ENCODE results near the gene FAM107B.

The FAM107B gene

GRCh38 chr10:14774797-14775196, at the start of gene FAM107B:
Gene FAM107B, minus strand, starts transcription at chr10:14774897. Its CDS starts 234 bp downstream, at chr10:14774663.
- H3K36me3 ChIP-seq, result no peaks in the 10 kb centered on the region
- no peak for TF ChIP-seq CTCF (IDR thresholded peaks at IDR 0.05; ENCODE audit: low read depth, low read length)
- no peak within 1 kb of the TSS for H3K4me3 ChIP-seq (ENCODE audit: low read depth, low read length)
- DNase-seq, result no peak
- H3K27ac ChIP-seq, result no peak within 1 kb of the TSS
- H3K9me3 ChIP-seq (ENCODE audit: severe bottlenecking), result no peaks in the 10 kb centered on the region
- H3K27me3 ChIP-seq (ENCODE audit: insufficient read depth, low read depth, severe bottlenecking), result no peaks in the 10 kb centered on the region

DNA sequence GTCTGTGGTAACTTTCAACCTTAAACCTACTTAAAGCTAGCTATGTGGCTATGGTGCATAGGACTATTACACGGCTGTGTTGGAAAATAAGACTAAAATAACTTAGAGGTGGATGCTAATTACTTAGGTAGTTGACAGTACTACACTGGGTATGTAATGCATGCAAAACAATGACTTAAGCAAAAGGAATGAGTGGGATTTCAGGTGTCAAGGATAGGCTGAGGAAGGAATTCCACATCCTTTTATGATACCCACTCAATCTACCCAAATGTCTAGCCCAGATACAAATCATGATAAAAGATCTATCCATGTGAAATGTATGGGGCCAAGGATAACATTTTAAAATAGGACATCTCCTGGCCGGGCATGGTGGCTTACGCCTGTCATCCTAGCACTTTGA, 49.3 kb upstream of the FAM107B start:
- no peak for TF ChIP-seq CTCF (IDR thresholded peaks at IDR 0.05; ENCODE audit: low read depth, low read length)
- H3K9me3 ChIP-seq (ENCODE audit: severe bottlenecking), result no peaks in the 10 kb centered on the region
- DNase-seq, result no peak
- no peaks in the 10 kb centered on the region for H3K27me3 ChIP-seq (ENCODE audit: insufficient read depth, low read depth, severe bottlenecking)
- H3K27ac ChIP-seq, result no peak overlapping the region
- H3K4me3 ChIP-seq (ENCODE audit: low read depth, low read length), result no peak overlapping the region
- no peaks in the 10 kb centered on the region for H3K36me3 ChIP-seq

GRCh38 chr10:14822879-14823755, 48.4 kb upstream of the FAM107B start:
- no peaks in the 10 kb centered on the region for H3K27me3 ChIP-seq (ENCODE audit: insufficient read depth, low read depth, severe bottlenecking)
- no peak overlapping the region for H3K27ac ChIP-seq

GRCh38 chr10:14821635-14822375, 47.1 kb upstream of the FAM107B start:
- DNase-seq, result no peak
- no peaks in the 10 kb centered on the region for H3K9me3 ChIP-seq (ENCODE audit: severe bottlenecking)
- no peaks in the 10 kb centered on the region for H3K36me3 ChIP-seq
- H3K27me3 ChIP-seq (ENCODE audit: insufficient read depth, low read depth, severe bottlenecking), result no peaks in the 10 kb centered on the region
- H3K4me3 ChIP-seq (ENCODE audit: low read depth, low read length), result no peak overlapping the region
- H3K27ac ChIP-seq, result no peak overlapping the region
- TF ChIP-seq CTCF (IDR thresholded peaks at IDR 0.05; ENCODE audit: low read depth, low read length), result no peak

More at GRCh38 chr10:14822879-14823755, 48.4 kb upstream of the FAM107B start:
- peak; percentile 34; the same call in 1 of the 2 replicates for TF ChIP-seq CTCF (IDR thresholded peaks at IDR 0.05; ENCODE audit: low read depth, low read length)
- no peaks in the 10 kb centered on the region for H3K9me3 ChIP-seq (ENCODE audit: severe bottlenecking)
- H3K4me3 ChIP-seq (ENCODE audit: low read depth, low read length), result no peak overlapping the region
- no peaks in the 10 kb centered on the region for H3K36me3 ChIP-seq
- no peak for DNase-seq

- no peaks in the 10 kb centered on the region for H3K27me3 ChIP-seq (ENCODE audit: insufficient read depth, low read depth, severe bottlenecking)
- H3K4me3 ChIP-seq (ENCODE audit: low read depth, low read length), result no peak overlapping the region
- DNase-seq, result no peak
- TF ChIP-seq CTCF (IDR thresholded peaks at IDR 0.05; ENCODE audit: low read depth, low read length), result no peak
- no peaks in the 10 kb centered on the region for H3K36me3 ChIP-seq
- H3K9me3 ChIP-seq (ENCODE audit: severe bottlenecking), result no peaks in the 10 kb centered on the region
- no peak overlapping the region for H3K27ac ChIP-seq
Observed at GRCh38 chr10:14820775-14821154, 46.1 kb upstream of the FAM107B start.
